Measurements from ENCODE around the gene CLSTN2. TPM values are rescaled to one million over a fixed set of nuclear protein-coding genes. Genes with fewer than 3 reads are reported as not detected.

Gene CLSTN2
- total and polyA plus RNA-seq, 2 of the 8 experiments (the other 6 are each of a cell fraction or from before 2014, with no cell fraction given): 0.39 to 0.52 TPM

DNA sequence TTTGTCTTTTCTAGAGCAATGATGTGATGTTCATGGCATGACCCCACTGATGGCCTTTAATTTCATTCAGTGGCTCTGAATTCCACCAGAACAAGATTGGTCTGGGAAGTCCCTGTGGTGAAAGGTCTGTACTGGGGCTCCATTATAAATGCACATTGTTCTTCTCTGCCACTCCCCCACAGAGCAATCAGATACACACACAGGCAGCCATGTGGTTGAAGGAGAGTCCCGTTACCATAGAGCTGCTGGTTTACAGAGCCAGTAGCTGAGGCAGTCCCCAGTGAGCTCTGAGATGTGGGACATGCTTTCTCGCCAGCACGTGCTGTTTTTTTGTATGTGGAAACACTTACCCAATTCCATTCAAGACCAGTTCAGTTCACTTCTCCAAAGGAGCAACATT lies 570.2 kb downstream of the CLSTN2 start:
- Histone ChIP-seq H3K23me2 (ENCODE audit: low read depth, low read length) (no peaks in the 10 kb centered on the region), H2AK5ac (ENCODE audit: low read depth, low read length) (no peak overlapping the region), H2AFZ (ENCODE audit: low read length) (no peak overlapping the region), H3K4me2 (ENCODE audit: insufficient read depth in 1 of 2, low read depth in 2 of 2, low read length in 2 of 2) (no peak overlapping the region), H3K9me3 (ENCODE audit: insufficient read depth in 2 of 2, low read depth in 1 of 2, low read length in 1 of 2) (no peaks in the 10 kb centered on the region), H4K91ac (replicated peaks; ENCODE audit: insufficient read length, low read length) (no peak overlapping the region), H3K4me1 (replicated peaks in 1 of 4; ENCODE audit: control insufficient read depth in 3 of 4, insufficient read depth in 4 of 4, low read length in 3 of 4) (peaks cover 6 to 26% (median 16%) of the 10 kb centered on the region in 4 experiments; a peak in 6 of 7 replicates), H3K36me3 (ENCODE audit: control insufficient read depth in 2 of 4, insufficient read depth in 4 of 4, low read length in 3 of 4) (no peaks in the 10 kb centered on the region), H2BK5ac (ENCODE audit: low read depth, low read length) (no peak overlapping the region), H2BK12ac (ENCODE audit: low read depth, low read length) (no peak overlapping the region), H2BK15ac (ENCODE audit: low read length) (no peak overlapping the region), H3K9ac (replicated peaks in 1 of 4; ENCODE audit: extremely low read depth in 1 of 4, low read depth in 3 of 4, low read length in 3 of 4) (no peak overlapping the region), H3K79me1 (ENCODE audit: low read depth, low read length) (no peaks in the 10 kb centered on the region), H2BK120ac (replicated peaks; ENCODE audit: low read depth, low read length) (no peak overlapping the region), H2BK20ac (ENCODE audit: low read length) (no peak overlapping the region), H3K4ac (replicated peaks; ENCODE audit: insufficient read length, low read depth, low read length) (no peak overlapping the region), H4K8ac (ENCODE audit: extremely low read depth, insufficient read depth, low read length) (no peak overlapping the region), H3K79me2 (ENCODE audit: control insufficient read depth in 1 of 2, insufficient read depth in 2 of 2, low read length in 2 of 2) (no peaks in the 10 kb centered on the region), H4K20me1 (replicated peaks in 1 of 2; ENCODE audit: control insufficient read depth in 1 of 2, insufficient read depth in 2 of 2, low read length in 2 of 2) (no peaks in the 10 kb centered on the region), H3K14ac (ENCODE audit: insufficient read length) (no peak overlapping the region), H3K18ac (ENCODE audit: extremely low read depth, low read length) (no peak overlapping the region), H4K5ac (ENCODE audit: insufficient read length, low read depth, low read length) (no peak overlapping the region), H3K27me3 (replicated peaks in 1 of 4; ENCODE audit: control insufficient read depth in 3 of 4, extremely low read depth in 1 of 4, insufficient read depth in 3 of 4, low read length in 3 of 4) (peaks cover 0 to 2% (median 0%) of the 10 kb centered on the region in 4 experiments; a peak in 1 of 7 replicates), H3K4me3 (ENCODE audit: extremely low read depth in 1 of 4, insufficient read depth in 2 of 4, low read depth in 3 of 4, low read length in 4 of 4) (no peak overlapping the region), H3K27ac (ENCODE audit: low read depth, low read length) (no peak overlapping the region), H3K23ac (ENCODE audit: insufficient read length) (no peak overlapping the region), H3K56ac (replicated peaks; ENCODE audit: insufficient read length, low read depth, low read length) (no peak overlapping the region)
- no peak for FAIRE-seq
- ChIA-PET CTCF (ENCODE audit: partially characterized antibody) (interaction anchor here (0.6 to 1.6 kb wide), 4 partner anchors 11 to 569 kb away, joined by 3 to 4 read pairs (median 3); no protein-coding TSS in a partner anchor), POLR2A (ENCODE audit: partially characterized antibody) (no interaction called here)
- WGBS, 2 experiments (ENCODE audit: extremely low coverage in 1 of 2, insufficient coverage in 1 of 2, insufficient read length in 1 of 2, insufficient replicate concordance in 2 of 2, low coverage in 1 of 2, low lambda C conversion rate in 2 of 2, missing lambda C conversion rate in 1 of 2): 91% methylated on average over 3 of the region's 3 CpGs; no CpG with 5 or more reads in 1 of the 2 experiments
- no peak for DNase-seq (ENCODE audit: low read depth in 1 of 2, low spot score in 2 of 2)
- TF ChIP-seq SIX5 (IDR thresholded peaks at IDR 0.05; ENCODE audit: low read depth, low read length): no peak
- no peak for TF ChIP-seq RFX5 (IDR thresholded peaks at IDR 0.05; ENCODE audit: borderline replicate concordance, low read depth, low read length)
- no peak for TF ChIP-seq ZNF274 (IDR thresholded peaks at IDR 0.05; ENCODE audit: borderline replicate concordance, extremely low read depth, low read length)
- no peak for TF ChIP-seq CBX5 (IDR thresholded peaks at IDR 0.05; ENCODE audit: low read depth, low read length)
- TF ChIP-seq, protein P1, sequence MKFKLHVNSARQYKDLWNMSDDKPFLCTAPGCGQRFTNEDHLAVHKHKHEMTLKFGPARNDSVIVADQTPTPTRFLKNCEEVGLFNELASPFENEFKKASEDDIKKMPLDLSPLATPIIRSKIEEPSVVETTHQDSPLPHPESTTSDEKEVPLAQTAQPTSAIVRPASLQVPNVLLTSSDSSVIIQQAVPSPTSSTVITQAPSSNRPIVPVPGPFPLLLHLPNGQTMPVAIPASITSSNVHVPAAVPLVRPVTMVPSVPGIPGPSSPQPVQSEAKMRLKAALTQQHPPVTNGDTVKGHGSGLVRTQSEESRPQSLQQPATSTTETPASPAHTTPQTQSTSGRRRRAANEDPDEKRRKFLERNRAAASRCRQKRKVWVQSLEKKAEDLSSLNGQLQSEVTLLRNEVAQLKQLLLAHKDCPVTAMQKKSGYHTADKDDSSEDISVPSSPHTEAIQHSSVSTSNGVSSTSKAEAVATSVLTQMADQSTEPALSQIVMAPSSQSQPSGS (IDR thresholded peaks at IDR 0.05; ENCODE audit: low read length): no peak
- no peak for TF ChIP-seq SP1 (IDR thresholded peaks at IDR 0.05; ENCODE audit: low read depth, low read length)
- no peak for TF ChIP-seq CHD2 (IDR thresholded peaks at IDR 0.05; ENCODE audit: low read length)
- no peak for TF ChIP-seq SRF (IDR thresholded peaks at IDR 0.05; ENCODE audit: low read depth, low read length)
- no peak for TF ChIP-seq TBP (IDR thresholded peaks at IDR 0.05; ENCODE audit: low read depth, low read length)
- no peak for TF ChIP-seq TAF7 (optimal IDR thresholded peaks at IDR 0.05; ENCODE audit: borderline replicate concordance, low read depth, low read length)
- TF ChIP-seq KDM5A (IDR thresholded peaks at IDR 0.05; ENCODE audit: low read length): no peak
- TF ChIP-seq POLR2A (IDR thresholded peaks at IDR 0.05; ENCODE audit: control extremely low read depth in 1 of 2, low read depth in 2 of 2, low read length in 2 of 2): no peak
- TF ChIP-seq TCF12 (IDR thresholded peaks at IDR 0.05; ENCODE audit: low read depth, low read length): no peak
- TF ChIP-seq EGR1 (IDR thresholded peaks at IDR 0.05; ENCODE audit: borderline replicate concordance, low read depth, low read length): no peak
- TF ChIP-seq KDM4A (IDR thresholded peaks at IDR 0.05; ENCODE audit: low read depth, low read length, severe bottlenecking): no peak

Measured in H1 (cell line).